HepG2 (cell line): Measurements from ENCODE around the gene SPHK1. TPM values are rescaled to one million over a fixed set of nuclear protein-coding genes. Genes with fewer than 3 reads are reported as not detected.

Experiments
- AHR ChIP-seq: IDR thresholded peaks from 2 replicates; pipeline ENCODE4 v1.6.1; 2018; ENCODE audit warnings: missing genetic modification reagents, missing compliant biosample characterization
- GATAD2A ChIP-seq: IDR thresholded peaks from 2 replicates; pipeline ENCODE4 v1.6.1; 2016
- MYNN ChIP-seq: sonication (generic); formaldehyde crosslinking; IDR thresholded peaks from 2 replicates; pipeline ENCODE4 v1.4.0; 2020; ENCODE audit warnings: mild to moderate bottlenecking, low read depth, missing genetic modification reagents
- PCBP2 ChIP-seq: fragments of 200-400 bp; formaldehyde crosslinking; optimal IDR thresholded peaks from 2 replicates; pipeline ENCODE3; 2018; ENCODE audit warnings: low read length, low read depth; ENCODE audit not compliant: poor library complexity, severe bottlenecking
- RBM22 ChIP-seq: fragments of 200-400 bp; formaldehyde crosslinking; optimal IDR thresholded peaks from 2 replicates; pipeline ENCODE3; 2017; ENCODE audit warnings: mild to moderate bottlenecking, low read length, moderate library complexity
- SIN3B ChIP-seq: fragments of 150-350 bp; IDR thresholded peaks from 2 replicates; pipeline ENCODE4 v1.6.1; 2014; ENCODE audit warnings: low read length
- SRY ChIP-seq: sonication (generic); formaldehyde crosslinking; IDR thresholded peaks from 2 replicates; pipeline ENCODE4 v1.8.0; 2022; ENCODE audit warnings: mild to moderate bottlenecking, missing genetic modification reagents
- TARDBP ChIP-seq: sonication (generic); formaldehyde crosslinking; IDR thresholded peaks from 2 replicates; pipeline ENCODE4 v1.8.0; 2022; ENCODE audit warnings: mild to moderate bottlenecking, missing genetic modification reagents
- TFAP4 ChIP-seq: sonication (generic); IDR thresholded peaks from 2 replicates; pipeline ENCODE4 v1.6.1; 2016; ENCODE audit warnings: low read depth, borderline replicate concordance
- ZNF292 ChIP-seq: sonication (generic); formaldehyde crosslinking; IDR thresholded peaks from 2 replicates; pipeline ENCODE4 v1.8.1; 2022; ENCODE audit warnings: mild to moderate bottlenecking, low read depth, missing genetic modification reagents, borderline replicate concordance
- ZNF557 ChIP-seq: sonication (generic); formaldehyde crosslinking; IDR thresholded peaks from 2 replicates; pipeline ENCODE4 v1.4.0; 2020; ENCODE audit warnings: missing genetic modification reagents
- ZNF563 ChIP-seq: sonication (generic); formaldehyde crosslinking; IDR thresholded peaks from 2 replicates; pipeline ENCODE4 v1.8.0; 2022; ENCODE audit warnings: mild to moderate bottlenecking, moderate library complexity, missing genetic modification reagents
- ZNF713 ChIP-seq: sonication (generic); formaldehyde crosslinking; IDR thresholded peaks from 2 replicates; pipeline ENCODE4 v1.4.0; 2020; ENCODE audit warnings: mild to moderate bottlenecking, missing genetic modification reagents
- ZNF720 ChIP-seq: sonication (generic); formaldehyde crosslinking; IDR thresholded peaks from 2 replicates; pipeline ENCODE4 v1.4.0; 2020; ENCODE audit warnings: missing genetic modification reagents
- polyA plus RNA-seq, 8 experiments: library from polyadenylated mRNA; depleted of rRNA in 3 of 8; stranded (reverse) in 7 of 8; unstranded in 1 of 8; fragments of >200 nt; fragmentation: Illumina TruSeq in 4 of 8; extraction: Trizol in 4 of 8; gene quantifications; 2 replicates each; pipeline versions ENCODE4 v1.2.1 to v1.2.3, GENCODE V29; 2011 to 2016; ENCODE audit warnings: low read depth in 4 of 8, missing spikeins in 1 of 8, mixed read lengths in 1 of 8; ENCODE audit not compliant: insufficient read depth in 1 of 8
- total RNA-seq, 5 experiments: library from RNA; depleted of rRNA; stranded (reverse); fragments of >200 nt; fragmentation: Illumina TruSeq; extraction: Trizol; gene quantifications; 2 replicates each; pipeline ENCODE4 v1.2.3, GENCODE V29; 2016; ENCODE audit warnings: low read depth in 1 of 5
- TF ChIP-seq, protein P1 (sequence below): IDR thresholded peaks from 2 replicates; pipeline ENCODE4 v1.6.1; 2012; ENCODE audit warnings: low read length, improper control_type of control experiment
- TF ChIP-seq, protein P2 (sequence below): sonication (generic); formaldehyde crosslinking; IDR thresholded peaks from 2 replicates; pipeline ENCODE4 v1.4.0; 2020; ENCODE audit warnings: missing genetic modification reagents, borderline replicate concordance
- TF ChIP-seq, protein P3 (sequence below): sonication (generic); formaldehyde crosslinking; IDR thresholded peaks from 2 replicates; pipeline ENCODE4 v1.5.0; 2020; ENCODE audit warnings: missing genetic modification reagents, mild to moderate bottlenecking, borderline replicate concordance
- TF ChIP-seq, protein P4 (sequence below): sonication (generic); formaldehyde crosslinking; IDR thresholded peaks from 2 replicates; pipeline ENCODE4 v1.4.0; 2020; ENCODE audit warnings: missing genetic modification reagents, borderline replicate concordance

SPHK1 gene
- total and polyA plus RNA-seq, 2 of the 13 experiments (the other 11 are each of a cell fraction or from before 2014, with no cell fraction given) = 129 to 160 TPM

GRCh38 chr17:76386966-76387765 is 2.8 kb downstream of the SPHK1 start (continued):
- TF ChIP-seq ZNF557 (CRISPR knock-in tag) = no peak
- 0 out of 2 replicates have a peak, but pooled peaks have one; percentile 8 for TF ChIP-seq TARDBP (CRISPR knock-in tag)
- TF ChIP-seq AHR (CRISPR knock-in tag) = no peak
- TF ChIP-seq, protein P1, sequence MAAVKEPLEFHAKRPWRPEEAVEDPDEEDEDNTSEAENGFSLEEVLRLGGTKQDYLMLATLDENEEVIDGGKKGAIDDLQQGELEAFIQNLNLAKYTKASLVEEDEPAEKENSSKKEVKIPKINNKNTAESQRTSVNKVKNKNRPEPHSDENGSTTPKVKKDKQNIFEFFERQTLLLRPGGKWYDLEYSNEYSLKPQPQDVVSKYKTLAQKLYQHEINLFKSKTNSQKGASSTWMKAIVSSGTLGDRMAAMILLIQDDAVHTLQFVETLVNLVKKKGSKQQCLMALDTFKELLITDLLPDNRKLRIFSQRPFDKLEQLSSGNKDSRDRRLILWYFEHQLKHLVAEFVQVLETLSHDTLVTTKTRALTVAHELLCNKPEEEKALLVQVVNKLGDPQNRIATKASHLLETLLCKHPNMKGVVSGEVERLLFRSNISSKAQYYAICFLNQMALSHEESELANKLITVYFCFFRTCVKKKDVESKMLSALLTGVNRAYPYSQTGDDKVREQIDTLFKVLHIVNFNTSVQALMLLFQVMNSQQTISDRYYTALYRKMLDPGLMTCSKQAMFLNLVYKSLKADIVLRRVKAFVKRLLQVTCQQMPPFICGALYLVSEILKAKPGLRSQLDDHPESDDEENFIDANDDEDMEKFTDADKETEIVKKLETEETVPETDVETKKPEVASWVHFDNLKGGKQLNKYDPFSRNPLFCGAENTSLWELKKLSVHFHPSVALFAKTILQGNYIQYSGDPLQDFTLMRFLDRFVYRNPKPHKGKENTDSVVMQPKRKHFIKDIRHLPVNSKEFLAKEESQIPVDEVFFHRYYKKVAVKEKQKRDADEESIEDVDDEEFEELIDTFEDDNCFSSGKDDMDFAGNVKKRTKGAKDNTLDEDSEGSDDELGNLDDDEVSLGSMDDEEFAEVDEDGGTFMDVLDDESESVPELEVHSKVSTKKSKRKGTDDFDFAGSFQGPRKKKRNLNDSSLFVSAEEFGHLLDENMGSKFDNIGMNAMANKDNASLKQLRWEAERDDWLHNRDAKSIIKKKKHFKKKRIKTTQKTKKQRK = no peak
- no peak for TF ChIP-seq ZNF713 (CRISPR knock-in tag)
- TF ChIP-seq GATAD2A (CRISPR knock-in tag) = no peak
- no peak for TF ChIP-seq ZNF720 (CRISPR knock-in tag)
- TF ChIP-seq, protein P2, sequence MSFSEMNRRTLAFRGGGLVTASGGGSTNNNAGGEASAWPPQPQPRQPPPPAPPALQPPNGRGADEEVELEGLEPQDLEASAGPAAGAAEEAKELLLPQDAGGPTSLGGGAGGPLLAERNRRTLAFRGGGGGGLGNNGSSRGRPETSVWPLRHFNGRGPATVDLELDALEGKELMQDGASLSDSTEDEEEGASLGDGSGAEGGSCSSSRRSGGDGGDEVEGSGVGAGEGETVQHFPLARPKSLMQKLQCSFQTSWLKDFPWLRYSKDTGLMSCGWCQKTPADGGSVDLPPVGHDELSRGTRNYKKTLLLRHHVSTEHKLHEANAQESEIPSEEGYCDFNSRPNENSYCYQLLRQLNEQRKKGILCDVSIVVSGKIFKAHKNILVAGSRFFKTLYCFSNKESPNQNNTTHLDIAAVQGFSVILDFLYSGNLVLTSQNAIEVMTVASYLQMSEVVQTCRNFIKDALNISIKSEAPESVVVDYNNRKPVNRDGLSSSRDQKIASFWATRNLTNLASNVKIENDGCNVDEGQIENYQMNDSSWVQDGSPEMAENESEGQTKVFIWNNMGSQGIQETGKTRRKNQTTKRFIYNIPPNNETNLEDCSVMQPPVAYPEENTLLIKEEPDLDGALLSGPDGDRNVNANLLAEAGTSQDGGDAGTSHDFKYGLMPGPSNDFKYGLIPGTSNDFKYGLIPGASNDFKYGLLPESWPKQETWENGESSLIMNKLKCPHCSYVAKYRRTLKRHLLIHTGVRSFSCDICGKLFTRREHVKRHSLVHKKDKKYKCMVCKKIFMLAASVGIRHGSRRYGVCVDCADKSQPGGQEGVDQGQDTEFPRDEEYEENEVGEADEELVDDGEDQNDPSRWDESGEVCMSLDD (CRISPR knock-in tag) = no peak
- TF ChIP-seq SRY (CRISPR knock-in tag) = 0 out of 2 replicates have a peak, but pooled peaks have one; percentile 65
- TF ChIP-seq PCBP2 = no peak
- no peak for TF ChIP-seq SIN3B
- peak; percentile 73 for TF ChIP-seq RBM22
- TF ChIP-seq ZNF563 (CRISPR knock-in tag) = no peak; the same call in 1 of the 2 replicates
- 0 out of 2 replicates have a peak, but pooled peaks have one; percentile 12 for TF ChIP-seq ZNF292 (CRISPR knock-in tag)
- TF ChIP-seq, protein P3, sequence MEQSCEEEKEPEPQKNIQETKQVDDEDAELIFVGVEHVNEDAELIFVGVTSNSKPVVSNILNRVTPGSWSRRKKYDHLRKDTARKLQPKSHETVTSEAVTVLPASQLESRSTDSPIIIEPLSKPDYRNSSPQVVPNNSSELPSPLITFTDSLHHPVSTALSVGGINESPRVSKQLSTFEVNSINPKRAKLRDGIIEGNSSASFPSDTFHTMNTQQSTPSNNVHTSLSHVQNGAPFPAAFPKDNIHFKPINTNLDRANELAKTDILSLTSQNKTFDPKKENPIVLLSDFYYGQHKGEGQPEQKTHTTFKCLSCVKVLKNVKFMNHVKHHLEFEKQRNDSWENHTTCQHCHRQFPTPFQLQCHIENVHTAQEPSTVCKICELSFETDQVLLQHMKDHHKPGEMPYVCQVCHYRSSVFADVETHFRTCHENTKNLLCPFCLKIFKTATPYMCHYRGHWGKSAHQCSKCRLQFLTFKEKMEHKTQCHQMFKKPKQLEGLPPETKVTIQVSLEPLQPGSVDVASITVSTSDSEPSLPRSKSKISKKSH = peak; percentile 25
- no peak for TF ChIP-seq MYNN (CRISPR knock-in tag)
- TF ChIP-seq, protein P4, sequence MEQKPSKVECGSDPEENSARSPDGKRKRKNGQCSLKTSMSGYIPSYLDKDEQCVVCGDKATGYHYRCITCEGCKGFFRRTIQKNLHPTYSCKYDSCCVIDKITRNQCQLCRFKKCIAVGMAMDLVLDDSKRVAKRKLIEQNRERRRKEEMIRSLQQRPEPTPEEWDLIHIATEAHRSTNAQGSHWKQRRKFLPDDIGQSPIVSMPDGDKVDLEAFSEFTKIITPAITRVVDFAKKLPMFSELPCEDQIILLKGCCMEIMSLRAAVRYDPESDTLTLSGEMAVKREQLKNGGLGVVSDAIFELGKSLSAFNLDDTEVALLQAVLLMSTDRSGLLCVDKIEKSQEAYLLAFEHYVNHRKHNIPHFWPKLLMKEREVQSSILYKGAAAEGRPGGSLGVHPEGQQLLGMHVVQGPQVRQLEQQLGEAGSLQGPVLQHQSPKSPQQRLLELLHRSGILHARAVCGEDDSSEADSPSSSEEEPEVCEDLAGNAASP (CRISPR knock-in tag) = no peak
- no peak for TF ChIP-seq TFAP4
